Superior temporal gyrus (tissue), 1 donor: ENCODE results near the gene TRAPPC10.
"Not testable (repeated sequence)": the region's sequence is repeated elsewhere in the genome, so short reads cannot be mapped to it uniquely, and the experiment has no call there.

Experiments used
- DNase-seq: peaks from one replicate; pipeline ENCODE4 v3.0.0-alpha.2; 2016; ENCODE audit errors: extremely low spot score

Gene TRAPPC10

DNA sequence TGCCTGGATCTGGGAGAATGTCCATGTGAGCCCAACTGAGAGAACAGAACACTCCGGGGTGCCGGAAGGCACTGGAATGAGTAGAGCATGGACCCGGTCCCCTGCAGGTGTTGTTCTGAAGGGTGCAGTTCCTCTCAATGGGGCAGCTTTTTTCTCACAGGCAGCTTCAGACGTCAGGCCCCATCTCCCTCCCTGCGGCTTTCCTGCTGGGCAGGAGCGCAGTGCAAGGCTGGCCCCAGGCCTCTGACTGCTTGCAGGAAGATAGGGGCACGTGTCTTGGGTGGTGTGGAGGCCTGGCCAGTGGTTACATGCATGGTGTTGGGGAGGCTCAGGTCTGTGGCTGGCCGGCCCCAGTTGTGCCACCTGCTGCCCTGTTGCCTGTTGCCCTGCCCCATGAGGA, 131.9 kb downstream of the TRAPPC10 start:
- not testable (repeated sequence) for DNase-seq

- DNase-seq = not testable (repeated sequence)
These were observed 132.9 kb downstream of the TRAPPC10 start for GRCh38 chr21:44144784-44145602.

GRCh38 chr21:44145616-44146015, 133.5 kb downstream of the TRAPPC10 start:
- not testable (repeated sequence) for DNase-seq

- DNase-seq = not testable (repeated sequence)
These were observed 135.0 kb downstream of the TRAPPC10 start for GRCh38 chr21:44147108-44147507.

DNA sequence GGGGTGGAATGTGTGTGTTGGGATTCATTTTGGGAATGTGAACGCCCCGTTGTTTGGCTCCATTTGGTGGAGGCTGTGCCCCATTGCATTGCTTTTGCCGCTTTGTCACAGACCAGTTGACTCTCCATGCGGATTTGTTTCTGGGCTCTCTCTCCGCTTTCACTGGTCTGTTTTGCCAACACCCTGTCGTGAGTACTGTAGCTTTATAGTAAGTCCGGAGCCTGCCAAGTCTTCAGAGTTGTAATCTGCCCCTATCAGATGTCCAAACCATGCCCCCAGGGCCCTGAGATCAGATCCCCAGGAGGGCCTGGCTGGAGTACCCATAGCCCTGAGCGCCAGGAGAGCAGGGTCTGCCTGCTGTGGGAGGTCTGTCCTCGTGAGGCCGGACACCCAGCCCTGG, 138.1 kb downstream of the TRAPPC10 start:
- not testable (repeated sequence) for DNase-seq

DNA sequence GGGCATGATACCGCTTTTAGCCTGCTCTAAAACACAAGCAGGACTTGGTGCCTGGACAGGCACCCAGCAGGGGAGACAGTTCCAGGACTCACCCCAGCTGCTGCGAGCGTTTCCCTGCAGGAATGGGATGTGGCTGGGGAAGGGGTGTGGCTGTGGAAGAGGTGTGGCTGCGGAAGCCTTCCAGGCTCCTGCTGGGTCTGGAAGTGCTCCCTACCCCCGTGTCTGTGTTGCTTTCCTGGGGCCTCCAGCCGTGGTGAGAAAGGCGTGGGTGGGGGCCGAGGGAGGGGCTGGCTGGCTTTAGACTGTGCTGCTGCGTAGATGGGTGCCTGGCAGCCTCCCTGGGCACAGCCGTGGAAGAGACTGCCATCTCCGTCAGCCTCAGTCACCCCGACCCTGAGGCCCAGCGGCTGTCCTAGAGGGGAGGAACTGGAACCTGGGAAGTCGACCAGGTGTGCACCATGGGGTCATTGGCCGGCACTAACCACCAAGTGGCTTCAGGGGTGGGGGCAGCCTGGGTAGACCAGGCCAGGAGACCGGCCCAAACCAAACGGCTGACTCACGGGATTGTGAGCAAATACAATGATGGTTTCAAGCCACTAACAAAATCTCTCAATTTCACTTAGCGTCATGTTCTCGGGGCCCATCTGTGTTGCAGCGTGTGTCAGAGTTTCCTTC, 141.2 kb downstream of the TRAPPC10 start:
- DNase-seq = not testable (repeated sequence)

GRCh38 chr21:44153889-44154228, 141.8 kb downstream of the TRAPPC10 start:
- not testable (repeated sequence) for DNase-seq

- DNase-seq = not testable (repeated sequence)
These were observed 142.7 kb downstream of the TRAPPC10 start for GRCh38 chr21:44154816-44155230.

DNA sequence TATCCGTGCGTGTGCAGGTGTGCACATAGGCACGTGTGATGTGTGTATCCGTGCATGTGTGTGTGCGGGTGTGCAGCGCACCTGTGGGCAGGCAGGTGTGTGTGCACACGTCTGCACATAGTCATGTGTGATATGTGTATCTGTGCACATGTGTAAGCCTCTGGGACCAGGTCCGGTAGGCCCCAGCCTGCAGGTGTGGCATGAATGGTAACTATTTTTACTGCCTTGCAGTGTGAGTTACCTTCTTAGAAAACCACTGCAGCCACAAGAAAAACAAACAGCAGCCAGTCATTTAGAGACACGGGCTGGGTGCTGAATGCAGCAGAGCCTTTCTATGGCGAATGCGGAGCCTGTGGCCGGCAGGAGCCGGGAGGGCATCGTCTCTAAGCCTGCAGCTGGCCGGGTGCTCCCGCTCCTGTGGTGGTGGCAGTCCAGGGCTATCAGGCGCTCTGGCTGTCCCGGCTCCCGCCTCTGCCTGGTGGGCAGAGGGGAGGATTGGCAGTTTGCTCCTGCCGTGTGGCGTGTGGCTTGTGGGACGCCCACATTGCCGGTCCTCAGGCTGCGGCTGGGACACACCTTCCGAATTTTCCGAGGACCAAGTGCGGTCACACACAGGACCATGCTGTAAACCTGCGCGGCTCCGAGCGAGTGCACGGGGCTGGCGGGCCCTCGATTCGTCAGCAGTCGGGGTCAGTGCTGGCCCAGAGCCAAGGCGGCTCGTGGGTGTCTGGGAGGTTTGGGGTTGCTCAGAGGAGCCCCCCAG, 143.3 kb downstream of the TRAPPC10 start:
- not testable (repeated sequence) for DNase-seq

- DNase-seq = not testable (repeated sequence)
These were observed 143.9 kb downstream of the TRAPPC10 start for GRCh38 chr21:44155994-44156380.
